Bone marrow (tissue), 2 donors: ENCODE data around the gene CDK5RAP3.
"Not testable (repeated sequence)": the region's sequence is repeated elsewhere in the genome, so short reads cannot be mapped to it uniquely, and the experiment has no call there.

ENCODE experiments used
- DNase-seq, 2 donors: peaks; one replicate each; lab custom pipeline; 2025; lab: John Stamatoyannopoulos, UW

The CDK5RAP3 gene

GRCh38 chr17:47975823-47976205, 4.9 kb downstream of the CDK5RAP3 start:
- no peak for DNase-seq

- peak; percentile 9 to 48 for DNase-seq
Observed at GRCh38 chr17:47978324-47978723, 7.4 kb downstream of the CDK5RAP3 start.

GRCh38 chr17:47980541-47980940, 9.6 kb downstream of the CDK5RAP3 start:
- DNase-seq = no peak

- DNase-seq = peak in 1 of 2 donors; percentile 40
Observed at GRCh38 chr17:47981462-47981861, 10.5 kb downstream of the CDK5RAP3 start.

- no peak for DNase-seq
Observed at GRCh38 chr17:47982091-47982617, 11.2 kb downstream of the CDK5RAP3 start.

- DNase-seq = no peak
Observed at GRCh38 chr17:47982645-47983390, 11.9 kb downstream of the CDK5RAP3 start.

- DNase-seq = no peak
Observed at GRCh38 chr17:47983492-47984223, 12.7 kb downstream of the CDK5RAP3 start.

GRCh38 chr17:47986520-47986919, 15.6 kb downstream of the CDK5RAP3 start:
- DNase-seq = no peak

- DNase-seq = no peak
Observed at GRCh38 chr17:47987240-47987835, 16.4 kb downstream of the CDK5RAP3 start.

- not testable (repeated sequence) for DNase-seq
Observed at GRCh38 chr17:47988445-47988844, 17.5 kb downstream of the CDK5RAP3 start.

- no peak for DNase-seq
Observed at GRCh38 chr17:47989159-47989558, 18.2 kb downstream of the CDK5RAP3 start.

GRCh38 chr17:47989700-47990099, 18.8 kb downstream of the CDK5RAP3 start:
- DNase-seq = no peak

GRCh38 chr17:47990962-47991731, 20.2 kb downstream of the CDK5RAP3 start:
- DNase-seq = no peak

GRCh38 chr17:47992216-47992615, 21.3 kb downstream of the CDK5RAP3 start:
- DNase-seq = no peak

- no peak for DNase-seq
Observed at GRCh38 chr17:47993031-47993564, 22.2 kb downstream of the CDK5RAP3 start.

GRCh38 chr17:47993964-47994363, 23.1 kb downstream of the CDK5RAP3 start:
- no peak for DNase-seq

GRCh38 chr17:47994724-47995123, 23.8 kb downstream of the CDK5RAP3 start:
- no peak for DNase-seq

- no peak for DNase-seq
Observed at GRCh38 chr17:47995241-47995935, 24.5 kb downstream of the CDK5RAP3 start.

- DNase-seq = no peak
Observed at GRCh38 chr17:47996201-47996600, 25.3 kb downstream of the CDK5RAP3 start.

GRCh38 chr17:47997586-47997985, 26.7 kb downstream of the CDK5RAP3 start:
- no peak for DNase-seq

GRCh38 chr17:47998044-47998443, 27.1 kb downstream of the CDK5RAP3 start:
- DNase-seq = no peak
